HG02943 (cell line): ENCODE results near the gene STXBP5L.
A peak's percentile ranks its signal among the peaks of the same experiment; 100 is the strongest.
"Not testable (repeated sequence)": the region's sequence is repeated elsewhere in the genome, so short reads cannot be mapped to it uniquely, and the experiment has no call there.

Experiments used
- ATAC-seq: cut with Tn5 transposase; IDR thresholded peaks from one replicate; pipeline ENCODE4 v1.9.1; 2021; ENCODE audit warnings: mild to moderate bottlenecking, low read depth, moderate library complexity; ENCODE audit not compliant: unreplicated experiment

STXBP5L gene

DNA sequence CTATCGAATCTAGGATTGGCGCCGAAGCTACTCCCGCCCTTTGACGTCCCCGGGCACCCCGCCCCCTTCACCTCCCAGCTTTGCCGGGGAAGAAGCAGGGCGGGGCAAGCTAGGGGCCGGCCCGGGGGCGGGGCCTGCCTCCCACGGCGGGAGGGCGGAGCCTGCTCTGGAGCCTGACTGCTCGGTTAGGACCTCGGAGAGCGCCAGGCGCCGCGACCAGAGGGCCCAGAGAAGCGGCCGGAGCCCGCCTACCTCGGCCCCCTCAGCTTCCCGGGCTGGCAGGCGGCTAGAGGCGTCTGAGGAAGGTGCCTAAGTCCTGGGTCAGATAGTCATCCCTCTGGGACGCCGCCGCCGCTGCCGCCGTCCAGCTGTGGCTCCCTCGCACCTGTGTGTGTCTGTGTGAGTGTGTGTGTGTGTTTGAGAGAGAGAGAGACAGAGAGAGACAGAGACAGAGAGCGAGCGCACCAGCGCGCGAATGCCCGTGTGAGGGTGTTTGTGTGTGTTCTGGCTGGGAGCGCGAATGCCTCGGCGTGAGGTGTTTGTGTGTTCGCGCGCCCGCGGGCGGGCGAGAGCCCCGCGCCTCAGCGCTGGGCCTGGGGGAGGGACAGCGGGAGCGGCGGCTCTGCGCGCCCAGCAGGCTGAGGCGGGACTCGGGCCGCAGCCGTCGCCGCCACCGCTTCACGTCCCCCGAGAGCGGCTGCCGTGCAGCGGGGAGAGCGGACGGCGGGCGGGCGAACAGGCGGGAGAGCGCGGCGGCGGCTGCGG lies at the start of gene STXBP5L:
Gene STXBP5L (plus strand): TSS at position 176 of the 765 bp plus-strand sequence. CDS start 1,374 bp downstream, outside the sequence.
- peak; percentile 95 for ATAC-seq

DNA sequence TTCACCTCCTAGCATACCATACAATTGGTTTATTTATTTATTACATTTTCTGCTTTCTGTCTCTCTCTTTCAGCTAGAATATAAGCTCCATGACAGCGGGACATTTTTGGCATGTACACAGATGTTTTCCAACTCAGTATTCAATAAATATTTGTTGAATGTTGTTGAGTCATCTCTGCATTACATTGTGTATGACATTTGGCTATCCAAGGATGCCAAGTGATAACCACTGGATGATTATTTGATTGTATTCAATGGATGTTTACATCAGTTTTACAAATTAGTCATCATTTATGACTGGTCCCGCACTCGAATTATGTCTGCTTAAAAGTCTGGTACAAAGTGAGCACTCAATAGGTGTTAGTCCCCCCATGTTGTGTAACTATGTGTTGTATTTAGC lies 49.5 kb upstream of the STXBP5L start:
- no peak for ATAC-seq

- no peak for ATAC-seq
These were observed 43.5 kb upstream of the STXBP5L start for GRCh38 chr3:120864541-120864940.

DNA sequence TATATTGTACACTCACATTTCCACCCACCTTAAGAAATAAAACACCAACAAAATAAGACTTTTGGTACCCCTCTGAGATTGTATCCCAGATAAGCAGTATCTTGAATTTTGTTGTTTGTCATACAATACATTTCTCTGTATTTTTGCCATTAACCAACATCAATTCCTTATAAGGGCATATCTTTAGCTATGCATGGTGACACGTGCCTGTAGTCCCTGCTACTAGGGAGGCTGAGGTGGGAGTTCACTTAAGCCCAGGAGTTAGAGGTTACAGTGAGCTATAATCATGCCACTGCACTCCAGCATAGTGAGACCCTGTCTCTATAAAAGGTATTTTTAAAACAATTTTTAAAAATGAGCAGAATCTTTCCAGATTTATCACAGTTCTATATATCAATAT lies 32.5 kb upstream of the STXBP5L start:
- no peak for ATAC-seq

DNA sequence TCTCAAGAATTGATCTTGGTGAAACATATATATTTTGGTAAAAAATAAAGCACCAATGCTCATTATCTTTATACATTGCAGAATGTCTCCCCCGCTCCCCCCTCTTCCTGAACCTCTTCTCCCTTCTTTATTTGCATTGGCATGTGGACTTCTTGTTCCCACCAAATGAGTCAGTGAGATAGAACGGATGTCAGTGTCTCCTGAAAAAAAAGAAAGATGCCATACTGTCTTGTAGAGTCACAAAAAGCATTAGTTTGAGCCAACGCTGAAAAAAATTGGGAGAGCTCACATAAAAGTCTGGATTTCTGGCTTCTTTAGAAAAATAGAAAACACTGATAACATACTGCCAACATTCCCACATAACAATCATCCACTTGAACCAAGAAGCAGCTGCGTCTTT lies 32.0 kb upstream of the STXBP5L start:
- no peak for ATAC-seq

DNA sequence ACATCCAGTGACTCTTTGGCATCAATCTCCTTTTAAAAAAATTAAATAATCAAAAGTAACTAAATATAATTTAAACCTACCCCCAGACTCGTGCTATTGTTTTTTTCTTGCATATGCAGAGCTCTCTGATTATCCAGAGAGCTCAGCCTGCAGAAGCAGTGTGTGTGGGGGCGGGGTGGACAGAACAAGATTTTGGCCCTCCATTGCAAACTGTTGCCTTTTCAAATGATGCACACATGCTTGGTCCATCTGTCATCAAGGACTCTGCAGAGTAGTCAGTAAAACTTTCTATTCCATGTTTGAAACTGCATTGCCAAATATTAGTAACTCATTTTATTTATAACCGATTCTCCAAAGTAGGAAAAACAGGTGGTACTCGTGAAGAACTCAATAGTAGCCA lies 28.6 kb upstream of the STXBP5L start:
- ATAC-seq = no peak

DNA sequence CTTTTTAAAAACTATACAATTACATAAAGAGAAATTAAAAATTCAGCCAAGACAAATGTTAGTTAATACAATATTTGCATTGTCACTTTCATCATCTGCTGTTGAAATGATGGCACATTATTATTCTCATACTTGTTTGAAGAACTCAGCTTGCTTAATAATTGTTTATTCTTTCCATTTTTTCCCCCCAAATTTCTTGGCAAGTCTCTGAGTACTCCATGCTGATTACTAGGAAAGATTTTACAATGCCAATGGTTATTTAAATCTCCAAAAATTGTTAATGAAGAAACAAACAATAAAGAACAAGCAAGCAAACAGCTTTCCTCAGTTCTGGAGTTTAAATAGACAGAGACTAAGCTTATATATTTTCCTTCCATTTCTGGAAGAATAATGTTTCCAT lies 15.1 kb upstream of the STXBP5L start:
- no peak for ATAC-seq

- ATAC-seq = no peak
These were observed 13.5 kb upstream of the STXBP5L start for GRCh38 chr3:120894316-120895057.

- ATAC-seq = not testable (repeated sequence)
These were observed 6.3 kb upstream of the STXBP5L start for GRCh38 chr3:120901716-120902115.

DNA sequence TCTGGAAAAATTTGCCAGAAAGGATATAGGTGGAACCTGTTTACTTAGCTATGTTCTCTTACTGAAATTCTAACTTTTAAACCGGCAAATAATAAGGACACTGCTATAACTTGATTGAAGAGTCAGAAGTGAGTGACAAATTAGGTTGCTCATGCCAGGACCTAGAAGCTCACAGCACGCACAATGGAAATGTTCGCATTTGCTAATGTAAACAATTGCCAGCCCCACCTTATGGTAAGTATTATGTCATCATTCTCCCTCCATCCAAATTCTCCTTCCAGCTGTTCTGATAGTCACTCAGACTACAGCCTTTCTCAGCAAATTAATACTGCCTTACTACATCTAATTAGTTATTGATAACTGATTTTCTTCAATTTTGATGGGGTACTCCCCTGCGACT lies 4.8 kb upstream of the STXBP5L start:
- ATAC-seq = no peak

GRCh38 chr3:120907659-120908029 lies 361 bp upstream of the STXBP5L start:
- ATAC-seq = no peak

DNA sequence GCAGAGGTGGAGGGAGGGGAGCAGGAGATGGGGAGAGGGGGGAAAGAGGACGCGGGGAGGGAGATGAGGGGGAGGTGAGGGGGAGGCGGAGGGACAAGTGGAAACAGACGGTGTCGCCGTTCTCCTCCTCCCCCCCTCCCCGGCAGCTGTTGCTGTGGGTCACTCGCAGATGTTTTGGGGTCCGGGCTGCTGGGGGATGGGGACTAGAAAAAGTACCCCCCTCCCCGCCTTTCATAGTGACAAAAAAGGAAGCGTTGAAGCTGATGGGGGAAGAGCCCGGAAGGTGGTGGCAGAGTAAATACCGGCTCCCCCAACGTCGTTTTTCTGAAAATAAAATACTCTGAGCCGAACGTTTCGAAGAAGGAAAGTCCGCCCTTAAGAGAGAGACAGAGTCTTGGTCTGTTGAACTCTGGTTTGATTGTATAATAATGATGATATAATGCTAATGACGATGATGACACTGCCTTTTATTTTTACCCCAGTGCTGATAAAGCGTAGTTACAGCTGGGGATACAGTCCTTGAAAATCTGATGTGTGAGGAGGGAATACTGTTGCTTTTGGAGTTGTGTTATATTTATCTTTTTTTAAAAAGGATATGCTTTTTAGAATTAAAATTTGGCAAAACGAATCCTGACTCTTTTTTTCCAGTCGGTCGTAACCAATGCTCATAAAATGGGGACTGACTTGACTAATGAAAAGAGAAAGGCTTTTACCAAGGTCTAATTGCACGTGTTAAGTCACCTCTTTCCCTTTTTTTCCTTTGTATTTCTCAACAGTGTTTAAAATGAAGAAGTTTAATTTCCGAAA lies 993 bp downstream of the STXBP5L start:
- ATAC-seq = no peak

GRCh38 chr3:120909602-120909878 lies 1.5 kb downstream of the STXBP5L start:
- ATAC-seq = no peak

- no peak for ATAC-seq
These were observed 18.1 kb downstream of the STXBP5L start for GRCh38 chr3:120926146-120926545.

DNA sequence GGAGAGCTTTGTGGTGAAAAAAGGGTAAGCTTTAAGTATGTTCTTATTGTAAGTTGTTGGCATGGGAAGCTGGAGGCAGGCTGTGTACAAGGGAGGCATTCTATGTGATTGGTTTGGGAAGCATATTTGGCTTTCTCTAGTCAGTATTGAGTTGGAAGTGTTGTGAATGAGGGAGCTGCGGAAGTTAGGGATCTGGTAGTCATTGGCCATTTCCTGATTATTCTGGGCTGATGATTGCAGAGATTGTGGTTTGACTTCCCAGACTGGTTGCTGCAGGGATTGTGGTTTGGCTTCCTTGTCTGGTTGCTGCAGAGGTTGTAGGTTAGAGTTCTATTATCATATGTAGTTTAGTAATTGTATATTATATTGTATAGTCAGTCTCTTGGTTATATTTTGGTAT lies 21.0 kb downstream of the STXBP5L start:
- ATAC-seq = no peak

DNA sequence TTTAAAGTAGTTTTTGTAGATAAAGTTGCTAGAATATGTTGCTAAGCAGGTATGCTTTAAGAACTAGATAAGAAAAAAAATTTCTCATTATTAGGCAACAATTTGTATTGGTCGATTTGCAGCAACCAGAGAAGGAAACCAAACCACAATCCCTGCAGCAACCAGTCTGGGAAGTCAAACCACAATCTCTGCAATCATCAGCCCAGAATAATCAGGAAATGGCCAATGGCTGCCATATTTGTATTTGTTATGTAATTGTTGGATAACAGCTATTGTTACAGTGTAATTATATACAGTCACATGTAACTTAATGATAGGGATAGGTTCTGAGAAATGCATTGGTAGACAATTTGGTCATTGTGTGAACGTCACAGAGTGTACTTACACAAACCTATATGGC lies 23.6 kb downstream of the STXBP5L start:
- ATAC-seq = no peak

- no peak for ATAC-seq
These were observed 48.1 kb downstream of the STXBP5L start for GRCh38 chr3:120956143-120956542.

DNA sequence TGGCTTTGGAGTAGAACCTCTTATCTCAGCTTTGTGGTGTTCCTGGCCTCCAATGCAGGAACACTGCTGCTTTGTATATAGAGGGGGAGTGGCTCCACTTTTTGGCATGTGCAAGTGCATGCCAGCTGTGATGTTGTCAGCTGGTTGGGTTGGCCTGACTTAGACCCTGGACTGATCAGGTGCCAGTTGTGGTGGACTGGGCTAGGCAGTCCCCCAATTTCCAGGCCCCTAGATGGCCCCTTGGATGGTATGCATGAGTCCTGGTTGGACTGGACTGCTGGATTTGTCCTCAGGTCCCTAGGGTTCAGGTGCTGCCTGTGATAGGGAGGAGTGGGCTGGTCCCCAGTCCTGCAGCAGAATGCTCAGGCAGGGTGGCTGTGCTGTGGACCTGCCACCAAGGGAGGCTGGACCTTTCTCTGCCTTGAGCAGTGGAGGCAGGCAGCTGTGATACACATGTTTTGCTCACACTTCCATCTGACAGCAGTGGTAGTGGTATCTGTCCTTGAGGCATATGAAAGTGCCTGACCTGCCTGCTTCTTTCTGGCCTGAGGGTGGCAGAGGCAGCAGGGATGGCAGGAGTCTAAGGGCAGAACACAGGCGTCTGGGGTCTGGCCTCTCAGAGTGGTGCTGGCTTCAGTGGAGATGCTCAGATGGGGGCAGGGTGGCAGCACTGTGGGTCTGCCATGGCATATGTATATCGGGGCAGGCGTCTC lies 74.8 kb downstream of the STXBP5L start:
- no peak for ATAC-seq

DNA sequence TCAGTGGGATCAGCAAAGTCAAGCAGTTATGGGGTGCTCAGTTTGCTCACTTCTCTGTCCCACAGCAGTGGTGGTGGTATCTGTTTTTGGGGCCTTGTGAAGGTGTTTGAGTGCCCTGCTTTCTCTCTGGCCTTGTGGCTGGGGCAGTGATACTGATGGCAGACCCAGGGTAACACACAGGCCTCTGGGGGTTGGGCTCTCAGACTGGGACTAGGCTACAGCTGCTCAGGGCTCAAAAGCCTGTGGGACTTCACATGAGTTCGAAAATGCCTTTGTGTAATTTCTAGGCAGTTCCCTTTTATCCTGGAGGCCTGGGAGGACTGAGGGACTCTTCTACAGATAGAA lies 75.3 kb downstream of the STXBP5L start:
- no peak for ATAC-seq

DNA sequence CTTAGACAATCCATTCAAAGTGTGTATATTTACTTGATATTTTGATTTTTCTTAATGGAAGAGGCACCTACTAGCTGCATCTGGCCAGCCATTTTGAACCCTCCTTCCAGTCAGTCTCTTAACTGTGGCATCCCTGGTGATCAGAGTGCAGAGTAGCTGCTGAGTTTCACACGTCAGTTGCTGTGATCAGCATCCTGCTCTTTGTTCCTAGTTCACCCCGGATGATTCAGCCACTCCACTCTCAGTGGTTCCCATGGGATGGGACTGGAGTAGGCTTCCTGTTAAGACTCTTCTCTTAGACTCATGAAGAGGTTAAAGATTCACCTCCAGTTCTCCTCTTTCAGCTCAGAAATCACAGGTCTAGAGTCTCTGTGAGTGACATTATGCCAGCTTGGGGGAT lies 75.8 kb downstream of the STXBP5L start:
- ATAC-seq = no peak

DNA sequence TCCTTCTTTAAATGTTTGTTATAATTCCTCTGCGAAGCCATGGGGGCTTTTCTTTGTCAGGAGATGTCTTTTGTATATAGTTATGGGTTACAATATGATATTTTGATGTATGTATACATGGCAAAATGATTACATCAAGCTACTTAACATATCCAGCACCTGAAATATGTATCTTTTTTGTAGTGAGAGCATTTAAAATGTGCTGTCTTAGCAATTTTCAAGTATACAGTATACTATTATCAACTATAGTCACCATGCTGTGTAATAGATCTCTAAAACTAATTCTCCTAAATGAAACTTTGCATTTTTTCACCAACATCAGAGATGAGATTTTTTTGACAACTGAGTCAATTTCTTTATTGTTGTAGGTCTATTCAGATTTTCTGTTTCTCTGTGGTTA lies 77.2 kb downstream of the STXBP5L start:
- no peak for ATAC-seq
